ENCODE measurements around the gene RPS19BP1.

DNA sequence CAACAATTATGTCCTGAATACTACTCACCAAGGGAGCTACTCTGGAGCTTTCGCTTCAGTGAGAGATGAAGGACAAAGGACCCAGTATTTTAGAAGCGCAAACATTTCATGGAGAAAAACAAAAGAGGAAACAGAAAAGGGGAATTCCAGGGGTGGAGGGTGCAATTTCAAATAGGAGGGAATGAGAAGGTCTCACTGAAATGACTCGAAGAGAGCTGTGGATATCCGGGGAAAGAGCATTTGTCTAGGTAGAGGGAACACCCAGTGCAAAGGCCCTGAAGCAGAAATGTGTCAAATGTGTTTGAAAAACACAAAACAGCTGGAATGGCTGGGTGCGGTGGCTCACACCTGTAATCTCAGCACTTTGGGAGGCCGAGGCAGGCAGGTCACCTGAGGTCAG is 2.4 kb downstream of the RPS19BP1 start:
- no peak for TF ChIP-seq EZH2 (IDR thresholded peaks at IDR 0.05; ENCODE audit: borderline replicate concordance, insufficient read depth, low read depth, low read length, poor library complexity, severe bottlenecking)
- TF ChIP-seq, protein P1, sequence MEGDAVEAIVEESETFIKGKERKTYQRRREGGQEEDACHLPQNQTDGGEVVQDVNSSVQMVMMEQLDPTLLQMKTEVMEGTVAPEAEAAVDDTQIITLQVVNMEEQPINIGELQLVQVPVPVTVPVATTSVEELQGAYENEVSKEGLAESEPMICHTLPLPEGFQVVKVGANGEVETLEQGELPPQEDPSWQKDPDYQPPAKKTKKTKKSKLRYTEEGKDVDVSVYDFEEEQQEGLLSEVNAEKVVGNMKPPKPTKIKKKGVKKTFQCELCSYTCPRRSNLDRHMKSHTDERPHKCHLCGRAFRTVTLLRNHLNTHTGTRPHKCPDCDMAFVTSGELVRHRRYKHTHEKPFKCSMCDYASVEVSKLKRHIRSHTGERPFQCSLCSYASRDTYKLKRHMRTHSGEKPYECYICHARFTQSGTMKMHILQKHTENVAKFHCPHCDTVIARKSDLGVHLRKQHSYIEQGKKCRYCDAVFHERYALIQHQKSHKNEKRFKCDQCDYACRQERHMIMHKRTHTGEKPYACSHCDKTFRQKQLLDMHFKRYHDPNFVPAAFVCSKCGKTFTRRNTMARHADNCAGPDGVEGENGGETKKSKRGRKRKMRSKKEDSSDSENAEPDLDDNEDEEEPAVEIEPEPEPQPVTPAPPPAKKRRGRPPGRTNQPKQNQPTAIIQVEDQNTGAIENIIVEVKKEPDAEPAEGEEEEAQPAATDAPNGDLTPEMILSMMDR (IDR thresholded peaks at IDR 0.05): no peak

Measured in B cell (primary cell).